DND-41 (cell line): ENCODE measurements around the gene CIBAR2.

Experiments
- ATAC-seq: fragments of 200-7000 bp; cut with Tn5 transposase; 3 replicates; pipeline ENCODE4 v1.9.1; 2021; ENCODE audit warnings: low read depth; ENCODE audit not compliant: insufficient read depth
- DNase-seq: peaks from one replicate; pipeline ENCODE4 v3.0.0-alpha.2; 2020
- H2AFZ ChIP-seq: 2 replicates; pipeline ENCODE4 v1.6.0; 2012; ENCODE audit warnings: low read depth, low read length
- H3K27ac ChIP-seq: 2 replicates; pipeline ENCODE4 v1.5.1; 2012; ENCODE audit warnings: low read length, inconsistent platforms
- H3K27me3 ChIP-seq: fragments of 200-600 bp; sonication (generic); 2 replicates; pipeline ENCODE4 v1.6.0; 2012; ENCODE audit warnings: low read length, mild to moderate bottlenecking, inconsistent platforms; ENCODE audit not compliant: insufficient read depth, poor library complexity
- H3K36me3 ChIP-seq: 2 replicates; pipeline ENCODE4 v1.5.1; 2012; ENCODE audit warnings: low read length, inconsistent platforms; ENCODE audit not compliant: insufficient read depth
- H3K4me1 ChIP-seq: 2 replicates; pipeline ENCODE4 v1.5.1; 2012; ENCODE audit warnings: mild to moderate bottlenecking, low read length; ENCODE audit not compliant: insufficient read depth
- H3K4me2 ChIP-seq: 2 replicates; pipeline ENCODE4 v1.6.0; 2012; ENCODE audit warnings: mild to moderate bottlenecking, moderate library complexity, low read length, inconsistent platforms; ENCODE audit not compliant: insufficient read depth
- H3K4me3 ChIP-seq, 2 experiments: fragments of 200-600 bp in 1 of 2; shearing (Covaris generic) in 1 of 2; 2 replicates each; pipeline ENCODE4 v1.5.1; 2012 to 2016; ENCODE audit warnings: inconsistent platforms in 2 of 2, low read length in 2 of 2, mild to moderate bottlenecking in 2 of 2, low read depth in 1 of 2, moderate library complexity in 1 of 2
- H3K79me2 ChIP-seq: 2 replicates; pipeline ENCODE4 v1.6.0; 2012; ENCODE audit warnings: low read length, inconsistent platforms; ENCODE audit not compliant: insufficient read depth
- H3K9ac ChIP-seq: 2 replicates; pipeline ENCODE4 v1.6.0; 2012; ENCODE audit warnings: low read depth, mild to moderate bottlenecking, inconsistent platforms, low read length, moderate library complexity
- H3K9me3 ChIP-seq: 2 replicates; pipeline ENCODE4 v1.5.1; 2012; ENCODE audit warnings: low read length, moderate library complexity, mild to moderate bottlenecking, inconsistent platforms; ENCODE audit not compliant: insufficient read depth, severe bottlenecking
- H4K20me1 ChIP-seq: 2 replicates; pipeline ENCODE4 v1.6.0; 2012; ENCODE audit warnings: low read length; ENCODE audit not compliant: insufficient read depth
- EZH2 ChIP-seq: IDR thresholded peaks from 3 replicates; pipeline ENCODE4 v1.6.1; 2012; ENCODE audit warnings: borderline replicate concordance, low read depth, mild to moderate bottlenecking, moderate library complexity, low read length, inconsistent platforms; ENCODE audit not compliant: severe bottlenecking
- TF ChIP-seq, protein P1 (sequence below): IDR thresholded peaks from 2 replicates; pipeline ENCODE4 v1.5.1; 2012; ENCODE audit warnings: borderline replicate concordance, low read length, moderate library complexity, mild to moderate bottlenecking; ENCODE audit not compliant: poor library complexity, severe bottlenecking; ENCODE audit errors: extremely low read depth

Gene CIBAR2

DNA sequence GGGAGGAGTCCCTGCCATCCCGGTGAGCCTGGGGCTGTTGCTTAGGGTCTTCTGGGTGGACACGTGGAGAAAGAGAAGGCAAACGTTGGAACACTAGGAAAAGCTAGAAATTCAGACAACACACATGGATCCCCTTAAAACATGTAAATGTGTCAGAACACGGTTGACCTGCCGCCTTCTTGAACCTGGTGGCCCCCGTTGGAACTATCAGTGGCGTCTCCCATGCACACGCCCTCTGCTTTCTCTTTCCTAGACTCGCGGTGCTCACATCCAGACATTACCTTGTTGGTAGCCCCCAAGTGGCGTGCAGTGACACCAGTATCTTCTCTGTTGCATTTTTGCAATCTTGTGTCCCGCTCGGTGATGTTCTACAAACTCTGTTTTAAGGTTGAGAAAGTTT lies 18.6 kb downstream of the CIBAR2 start:
- no peaks in the 10 kb centered on the region for H3K9me3 ChIP-seq
- ATAC-seq (no peak), DNase-seq (no peak)
- no peaks in the 10 kb centered on the region for H4K20me1 ChIP-seq
- H3K27ac ChIP-seq, result no peak overlapping the region
- no peaks in the 10 kb centered on the region for H3K36me3 ChIP-seq
- H3K79me2 ChIP-seq, result no peaks in the 10 kb centered on the region
- no peaks in the 10 kb centered on the region for H3K27me3 ChIP-seq
- no peak for TF ChIP-seq EZH2
- TF ChIP-seq, protein P1, sequence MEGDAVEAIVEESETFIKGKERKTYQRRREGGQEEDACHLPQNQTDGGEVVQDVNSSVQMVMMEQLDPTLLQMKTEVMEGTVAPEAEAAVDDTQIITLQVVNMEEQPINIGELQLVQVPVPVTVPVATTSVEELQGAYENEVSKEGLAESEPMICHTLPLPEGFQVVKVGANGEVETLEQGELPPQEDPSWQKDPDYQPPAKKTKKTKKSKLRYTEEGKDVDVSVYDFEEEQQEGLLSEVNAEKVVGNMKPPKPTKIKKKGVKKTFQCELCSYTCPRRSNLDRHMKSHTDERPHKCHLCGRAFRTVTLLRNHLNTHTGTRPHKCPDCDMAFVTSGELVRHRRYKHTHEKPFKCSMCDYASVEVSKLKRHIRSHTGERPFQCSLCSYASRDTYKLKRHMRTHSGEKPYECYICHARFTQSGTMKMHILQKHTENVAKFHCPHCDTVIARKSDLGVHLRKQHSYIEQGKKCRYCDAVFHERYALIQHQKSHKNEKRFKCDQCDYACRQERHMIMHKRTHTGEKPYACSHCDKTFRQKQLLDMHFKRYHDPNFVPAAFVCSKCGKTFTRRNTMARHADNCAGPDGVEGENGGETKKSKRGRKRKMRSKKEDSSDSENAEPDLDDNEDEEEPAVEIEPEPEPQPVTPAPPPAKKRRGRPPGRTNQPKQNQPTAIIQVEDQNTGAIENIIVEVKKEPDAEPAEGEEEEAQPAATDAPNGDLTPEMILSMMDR, result no peak
- no peak overlapping the region for H2AFZ ChIP-seq
- H3K4me2 ChIP-seq, result no peak overlapping the region
- no peaks in the 10 kb centered on the region for H3K4me1 ChIP-seq
- no peak overlapping the region for H3K4me3 ChIP-seq
- no peak overlapping the region for H3K9ac ChIP-seq

DNA sequence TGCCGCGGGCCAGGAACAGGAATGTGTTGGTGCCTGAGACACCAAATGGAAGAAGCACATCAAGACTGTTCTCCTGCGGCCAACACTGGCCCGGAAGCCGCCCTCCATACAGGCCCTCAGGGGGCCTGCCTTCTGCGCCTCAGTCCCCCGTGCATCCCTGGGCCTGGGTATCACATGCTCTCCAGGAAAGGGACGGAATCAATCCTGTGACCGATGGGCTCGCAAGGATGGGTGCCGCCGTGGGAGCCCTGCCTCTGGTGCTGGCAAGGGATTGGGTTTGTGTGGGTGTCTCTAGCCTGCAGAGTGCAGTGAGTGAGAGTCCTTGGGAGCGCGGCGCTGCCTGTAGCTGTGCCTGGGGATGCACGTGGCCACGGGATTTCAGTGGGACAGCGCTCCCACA lies 19.4 kb downstream of the CIBAR2 start:
- TF ChIP-seq EZH2, result no peak
- TF ChIP-seq, protein P1, result no peak
- DNase-seq, result no peak
- H3K4me1 ChIP-seq, result no peaks in the 10 kb centered on the region
- ATAC-seq, result no peak
- no peaks in the 10 kb centered on the region for H4K20me1 ChIP-seq
- H3K4me3 ChIP-seq, result no peak overlapping the region
- H3K79me2 ChIP-seq, result no peaks in the 10 kb centered on the region
- H3K36me3 ChIP-seq, result no peaks in the 10 kb centered on the region
- H3K9me3 ChIP-seq, result no peaks in the 10 kb centered on the region
- H3K4me2 ChIP-seq, result no peak overlapping the region
- H2AFZ ChIP-seq, result no peak overlapping the region
- no peaks in the 10 kb centered on the region for H3K27me3 ChIP-seq
- H3K9ac ChIP-seq, result no peak overlapping the region
- H3K27ac ChIP-seq, result no peak overlapping the region

DNA sequence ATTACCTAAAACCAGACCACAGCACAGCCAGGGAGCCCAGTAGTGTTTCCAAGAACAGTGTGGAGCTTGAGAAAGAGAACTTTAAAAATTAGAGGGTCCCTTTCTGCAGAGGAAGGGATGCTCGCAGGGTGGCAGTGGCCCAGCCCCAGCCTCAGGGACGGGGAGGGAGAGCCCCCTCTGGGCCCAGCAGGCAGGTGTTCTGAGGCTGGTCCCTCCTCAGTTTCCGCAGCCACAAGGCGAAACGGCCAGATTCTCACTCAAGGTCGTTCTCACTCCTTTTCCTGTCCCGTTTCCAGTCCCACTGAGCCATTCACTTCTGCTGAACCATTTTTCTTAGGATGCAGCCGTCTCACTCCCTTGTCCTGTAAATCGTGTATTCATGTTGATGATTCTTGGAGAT lies 20.0 kb downstream of the CIBAR2 start:
- no peak overlapping the region for H2AFZ ChIP-seq
- no peaks in the 10 kb centered on the region for H4K20me1 ChIP-seq
- no peak overlapping the region for H3K4me2 ChIP-seq
- no peak for ATAC-seq
- no peaks in the 10 kb centered on the region for H3K36me3 ChIP-seq
- H3K4me3 ChIP-seq, result no peak overlapping the region
- TF ChIP-seq, protein P1, result no peak
- no peak for TF ChIP-seq EZH2
- no peaks in the 10 kb centered on the region for H3K79me2 ChIP-seq
- no peak overlapping the region for H3K27ac ChIP-seq
- H3K9ac ChIP-seq, result no peak overlapping the region
- no peaks in the 10 kb centered on the region for H3K27me3 ChIP-seq
- DNase-seq, result no peak
- no peaks in the 10 kb centered on the region for H3K9me3 ChIP-seq
- H3K4me1 ChIP-seq, result no peaks in the 10 kb centered on the region

DNA sequence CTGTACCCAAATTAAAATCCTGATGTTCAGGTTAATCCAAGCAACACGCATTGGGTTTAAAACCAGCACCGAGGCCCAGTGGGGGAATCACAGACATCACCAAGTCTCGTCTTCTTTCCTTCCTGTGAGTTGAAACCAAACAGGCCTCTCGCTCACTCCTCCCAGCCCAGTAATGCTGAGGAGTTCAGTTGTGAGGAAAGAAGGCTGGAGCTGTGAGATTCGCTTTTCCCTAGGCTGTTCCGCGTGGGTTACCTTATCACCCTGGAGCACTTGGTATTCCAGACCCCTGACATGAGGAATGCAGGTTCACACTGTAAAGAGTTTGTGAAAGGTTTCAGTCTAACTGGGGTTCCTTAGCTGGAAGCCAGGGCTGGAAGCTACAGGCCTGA lies 20.8 kb downstream of the CIBAR2 start:
- Histone ChIP-seq H3K27ac (no peak overlapping the region), H3K27me3 (no peaks in the 10 kb centered on the region), H2AFZ (no peak overlapping the region), H3K79me2 (no peaks in the 10 kb centered on the region), H3K4me1 (no peaks in the 10 kb centered on the region), H3K4me2 (no peak overlapping the region), H3K4me3 (no peak overlapping the region), H4K20me1 (no peaks in the 10 kb centered on the region), H3K9me3 (no peaks in the 10 kb centered on the region), H3K9ac (no peak overlapping the region), H3K36me3 (no peaks in the 10 kb centered on the region)
- DNase-seq (no peak), ATAC-seq (no peak)
- TF ChIP-seq, protein P1, result no peak
- no peak for TF ChIP-seq EZH2
